Mesenchymal stem cell (in vitro differentiated cells and primary cell): ENCODE results near the gene BNIP3.

Source experiments
- DNase-seq: peaks from one replicate; pipeline ENCODE4 v3.0.0-alpha.2; 2013
- H2AFZ ChIP-seq: one replicate; pipeline ENCODE4 v1.6.1; 2013; ENCODE audit warnings: low read depth, mild to moderate bottlenecking, control low read depth, inconsistent platforms, low read length, moderate library complexity
- H2AK5ac ChIP-seq: 2 replicates; pipeline ENCODE4 v1.6.1; 2013; ENCODE audit warnings: low read length, moderate library complexity, mild to moderate bottlenecking, inconsistent platforms; ENCODE audit not compliant: severe bottlenecking
- H2BK120ac ChIP-seq: one replicate; pipeline ENCODE4 v1.6.1; 2013; ENCODE audit warnings: low read depth, mild to moderate bottlenecking, inconsistent platforms, low read length, moderate library complexity
- H2BK12ac ChIP-seq, 2 experiments: one replicate each; pipeline ENCODE4 v1.6.1; 2013; ENCODE audit warnings: inconsistent platforms in 2 of 2, low read length in 2 of 2, mild to moderate bottlenecking in 2 of 2, moderate library complexity in 2 of 2, control low read depth in 1 of 2
- H2BK15ac ChIP-seq: one replicate; pipeline ENCODE4 v1.6.1; 2013; ENCODE audit warnings: mild to moderate bottlenecking, low read depth, inconsistent platforms; ENCODE audit not compliant: poor library complexity, severe bottlenecking
- H2BK5ac ChIP-seq: 2 replicates; pipeline ENCODE4 v1.6.1; 2013; ENCODE audit warnings: low read depth, mild to moderate bottlenecking, low read length, control low read depth, inconsistent platforms; ENCODE audit not compliant: poor library complexity, severe bottlenecking
- H3K14ac ChIP-seq, 2 experiments: one replicate each; pipeline ENCODE4 v1.6.1; 2013; ENCODE audit warnings: inconsistent platforms in 2 of 2, low read length in 2 of 2, control low read depth in 1 of 2, mild to moderate bottlenecking in 1 of 2, moderate library complexity in 1 of 2
- H3K18ac ChIP-seq, 2 experiments: one replicate each; pipeline ENCODE4 v1.6.1; 2013; ENCODE audit warnings: inconsistent platforms in 2 of 2, low read length in 2 of 2, control low read depth in 1 of 2, low read depth in 1 of 2, mild to moderate bottlenecking in 1 of 2
- H3K23ac ChIP-seq, 2 experiments: one replicate each; pipeline ENCODE4 v1.6.1; 2013; ENCODE audit warnings: inconsistent platforms in 2 of 2, low read length in 2 of 2, mild to moderate bottlenecking in 2 of 2, moderate library complexity in 2 of 2, control low read depth in 1 of 2
- H3K27ac ChIP-seq: 2 replicates; pipeline ENCODE4 v1.5.1; 2013; ENCODE audit warnings: mild to moderate bottlenecking, moderate library complexity, low read length, control low read depth, inconsistent platforms; ENCODE audit not compliant: poor library complexity, severe bottlenecking
- H3K27me3 ChIP-seq, 2 experiments: 2 replicates each; pipeline versions ENCODE4 v1.6.1 to v1.7.0; 2013; ENCODE audit warnings: low read length in 2 of 2, mild to moderate bottlenecking in 2 of 2, moderate library complexity in 2 of 2, control low read depth in 1 of 2, inconsistent platforms in 1 of 2; ENCODE audit not compliant: control insufficient read depth in 1 of 2, insufficient read depth in 1 of 2
- H3K36me3 ChIP-seq, 2 experiments: 2 replicates each; pipeline versions ENCODE4 v1.6.1 to v1.7.0; 2013; ENCODE audit warnings: low read length in 2 of 2, control low read depth in 1 of 2, inconsistent platforms in 1 of 2, low read depth in 1 of 2, mild to moderate bottlenecking in 1 of 2; ENCODE audit not compliant: insufficient read depth in 2 of 2, control insufficient read depth in 1 of 2
- H3K4ac ChIP-seq, 2 experiments: one replicate each; pipeline ENCODE4 v1.6.1; 2013; ENCODE audit warnings: inconsistent platforms in 2 of 2, low read length in 2 of 2, mild to moderate bottlenecking in 2 of 2, moderate library complexity in 2 of 2, control low read depth in 1 of 2, low read depth in 1 of 2
- H3K4me1 ChIP-seq: 2 replicates; pipeline ENCODE4 v1.6.1; 2013; ENCODE audit warnings: low read depth, low read length, control low read depth; ENCODE audit not compliant: control insufficient read depth, insufficient read depth
- H3K4me2 ChIP-seq: 2 replicates; pipeline ENCODE4 v1.6.1; 2013; ENCODE audit warnings: low read length, mild to moderate bottlenecking, inconsistent platforms; ENCODE audit not compliant: poor library complexity, severe bottlenecking
- H3K4me3 ChIP-seq, 2 experiments: 2 replicates each; pipeline versions ENCODE4 v1.5.1 to v1.7.0; 2013; ENCODE audit warnings: low read length in 2 of 2, mild to moderate bottlenecking in 2 of 2, control low read depth in 1 of 2, low read depth in 1 of 2; ENCODE audit not compliant: insufficient read depth in 1 of 2
- H3K79me1 ChIP-seq: replicated peaks from 2 replicates; pipeline ENCODE4 v1.6.1; 2013; ENCODE audit warnings: mild to moderate bottlenecking, control low read depth, low read length, inconsistent platforms; ENCODE audit not compliant: poor library complexity, severe bottlenecking
- H3K9ac ChIP-seq: 2 replicates; pipeline ENCODE4 v1.7.0; 2013; ENCODE audit warnings: mild to moderate bottlenecking, low read length, moderate library complexity
- H3K9me3 ChIP-seq: 2 replicates; pipeline ENCODE4 v1.7.0; 2013; ENCODE audit warnings: mild to moderate bottlenecking, low read length; ENCODE audit not compliant: control insufficient read depth
- H4K8ac ChIP-seq: one replicate; pipeline ENCODE4 v1.6.1; 2013; ENCODE audit warnings: inconsistent platforms, mild to moderate bottlenecking, low read length, moderate library complexity
- H4K91ac ChIP-seq: one replicate; pipeline ENCODE4 v1.6.1; 2013; ENCODE audit warnings: mild to moderate bottlenecking, low read length, inconsistent platforms
- WGBS: methylation state at CpG from one replicate; pipeline ENCODE4 v1.1.7; 2013; ENCODE audit warnings: mixed read lengths; 5-methylcytosine and 5-hydroxymethylcytosine counted together

The BNIP3 gene

DNA sequence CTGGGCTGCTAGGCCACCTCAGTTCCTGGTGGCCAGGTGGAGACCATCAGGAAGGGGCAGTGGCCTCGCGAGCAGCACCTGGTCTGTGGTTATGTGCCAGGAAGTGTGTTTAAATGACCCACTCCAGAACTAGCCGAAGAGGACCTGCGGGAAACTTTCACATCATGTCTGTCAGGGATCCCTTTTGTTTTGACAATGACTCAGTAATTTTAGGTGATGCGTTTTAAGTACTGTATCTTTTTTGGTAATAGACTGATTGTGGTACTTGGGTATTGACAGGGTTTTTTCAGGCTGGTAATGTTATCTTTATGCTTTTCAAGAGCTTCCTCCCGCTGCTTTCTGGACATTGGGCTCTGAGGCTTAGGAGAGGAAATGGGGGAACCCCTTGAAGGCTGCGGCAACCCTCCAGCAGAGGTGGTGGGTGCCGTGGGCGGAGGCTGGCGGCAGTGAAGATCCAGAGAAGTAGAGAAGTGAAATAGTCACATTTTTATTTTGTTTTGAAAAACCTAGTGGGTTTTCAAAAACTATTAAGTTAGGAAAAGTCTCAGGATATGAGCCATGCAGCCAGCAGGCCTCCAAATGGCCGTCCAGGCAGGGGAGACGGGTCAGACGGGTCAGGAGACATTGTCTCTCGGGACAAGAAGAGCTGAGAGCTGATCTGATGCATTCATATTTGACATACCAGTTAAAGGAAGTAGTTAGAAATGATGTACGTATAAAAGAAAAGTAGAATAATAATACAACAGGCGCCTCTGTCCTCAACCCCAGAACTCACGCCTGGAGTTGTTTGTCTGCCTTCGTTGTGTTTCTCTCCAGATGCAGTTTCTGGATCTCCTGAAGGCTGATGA lies 53.3 kb downstream of the BNIP3 start:
- H2BK120ac ChIP-seq = no peak overlapping the region
- no peak overlapping the region for H3K4ac ChIP-seq
- peaks cover 9% of the 10 kb centered on the region for H3K9me3 ChIP-seq
- peaks cover 9% of the 10 kb centered on the region for H3K79me1 ChIP-seq
- peak overlapping the region in 1 of 2 experiments; percentile 25 for H2BK12ac ChIP-seq
- H3K23ac ChIP-seq = peak overlapping the region in 1 of 2 experiments; percentile 57
- peak; percentile 33 for DNase-seq
- H4K8ac ChIP-seq = peak overlapping the region; percentile 67
- H2AK5ac ChIP-seq = peak overlapping the region; percentile 67
- peak overlapping the region; percentile 90 for H3K27ac ChIP-seq
- H2BK15ac ChIP-seq = peak overlapping the region; percentile 12
- H3K4me3 ChIP-seq = no peak overlapping the region
- peak overlapping the region; percentile 5 to 85 for H3K18ac ChIP-seq
- peak overlapping the region; percentile 17 for H3K9ac ChIP-seq
- H4K91ac ChIP-seq = peak overlapping the region; percentile 5
- H3K4me2 ChIP-seq = peak overlapping the region; percentile 52
- H3K14ac ChIP-seq = no peak overlapping the region
- WGBS = 63% methylated on average over 18 of the region's 18 CpGs
- peaks cover 0 to 23% of the 10 kb centered on the region in 2 experiments for H3K36me3 ChIP-seq
- no peak overlapping the region for H2AFZ ChIP-seq
- peaks cover 38% of the 10 kb centered on the region for H3K4me1 ChIP-seq
- no peak overlapping the region for H2BK5ac ChIP-seq
- H3K27me3 ChIP-seq = no peaks in the 10 kb centered on the region

GRCh38 chr10:131926743-131927595 lies 54.8 kb downstream of the BNIP3 start:
- Histone ChIP-seq H2AK5ac (no peak overlapping the region), H3K4me2 (no peak overlapping the region), H2BK5ac (no peak overlapping the region), H3K23ac (no peak overlapping the region), H3K79me1 (peaks cover 6% of the 10 kb centered on the region), H4K8ac (no peak overlapping the region), H3K9ac (no peak overlapping the region), H2BK12ac (peak overlapping the region in 1 of 2 experiments; percentile 70), H3K27ac (no peak overlapping the region), H3K4me1 (peaks cover 34% of the 10 kb centered on the region), H3K14ac (no peak overlapping the region), H3K9me3 (peaks cover 9% of the 10 kb centered on the region), H4K91ac (no peak overlapping the region), H3K4ac (no peak overlapping the region), H2AFZ (no peak overlapping the region), H3K27me3 (no peaks in the 10 kb centered on the region), H3K18ac (no peak overlapping the region), H2BK15ac (no peak overlapping the region), H3K4me3 (no peak overlapping the region), H3K36me3 (peaks cover 0 to 18% of the 10 kb centered on the region in 2 experiments), H2BK120ac (no peak overlapping the region)
- WGBS = 96% methylated on average over 26 of the region's 28 CpGs
- no peak for DNase-seq

DNA sequence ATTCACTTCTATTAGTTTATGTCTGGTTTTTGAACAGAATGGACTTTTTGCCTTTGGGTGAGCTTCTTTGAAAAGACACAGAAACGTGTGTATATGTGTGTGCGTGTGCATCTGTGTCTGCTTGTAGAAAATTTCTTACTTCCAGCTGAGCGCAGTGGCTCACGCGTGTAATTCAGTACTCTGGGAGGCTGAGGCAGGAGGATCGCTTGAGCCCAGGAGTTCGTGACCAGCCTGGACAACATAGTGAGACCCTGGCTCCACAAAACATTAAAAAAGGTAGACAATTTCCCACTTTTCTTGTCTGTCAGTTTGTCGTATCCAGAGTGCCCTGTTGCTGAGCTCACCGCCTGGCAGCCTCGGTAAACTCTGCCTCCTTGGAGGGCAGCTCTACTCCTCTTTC lies 55.5 kb downstream of the BNIP3 start:
- no peak overlapping the region for H2BK15ac ChIP-seq
- no peak overlapping the region for H3K4me2 ChIP-seq
- no peaks in the 10 kb centered on the region for H3K27me3 ChIP-seq
- DNase-seq = no peak
- no peak overlapping the region for H2BK120ac ChIP-seq
- H3K23ac ChIP-seq = no peak overlapping the region
- no peak overlapping the region for H4K8ac ChIP-seq
- peaks cover 30% of the 10 kb centered on the region for H3K4me1 ChIP-seq
- peaks cover 6% of the 10 kb centered on the region for H3K79me1 ChIP-seq
- 98% methylated on average over 8 of the region's 10 CpGs for WGBS
- H3K9ac ChIP-seq = no peak overlapping the region
- H2AFZ ChIP-seq = no peak overlapping the region
- H3K4me3 ChIP-seq = no peak overlapping the region
- no peak overlapping the region for H3K27ac ChIP-seq
- H2BK12ac ChIP-seq = no peak overlapping the region
- H2AK5ac ChIP-seq = no peak overlapping the region
- no peak overlapping the region for H4K91ac ChIP-seq
- no peak overlapping the region for H3K14ac ChIP-seq
- H3K4ac ChIP-seq = no peak overlapping the region
- H3K9me3 ChIP-seq = peaks cover 9% of the 10 kb centered on the region
- H2BK5ac ChIP-seq = no peak overlapping the region
- H3K36me3 ChIP-seq = peaks cover 0 to 15% of the 10 kb centered on the region in 2 experiments
- H3K18ac ChIP-seq = no peak overlapping the region

GRCh38 chr10:131925716-131926115 lies 56.0 kb downstream of the BNIP3 start:
- peaks cover 0 to 15% of the 10 kb centered on the region in 2 experiments for H3K36me3 ChIP-seq
- H3K23ac ChIP-seq = no peak overlapping the region
- no peak overlapping the region for H2AK5ac ChIP-seq
- H4K8ac ChIP-seq = no peak overlapping the region
- H2BK5ac ChIP-seq = no peak overlapping the region
- H3K9ac ChIP-seq = no peak overlapping the region
- H3K4me2 ChIP-seq = no peak overlapping the region
- H4K91ac ChIP-seq = no peak overlapping the region
- no peak overlapping the region for H3K18ac ChIP-seq
- H2AFZ ChIP-seq = no peak overlapping the region
- peak overlapping the region in 1 of 2 experiments; percentile 61 for H2BK12ac ChIP-seq
- H3K14ac ChIP-seq = no peak overlapping the region
- no peak overlapping the region for H3K4ac ChIP-seq
- no peak overlapping the region for H2BK15ac ChIP-seq
- H3K4me1 ChIP-seq = peaks cover 29% of the 10 kb centered on the region
- 90% methylated on average over 9 of the region's 9 CpGs for WGBS
- DNase-seq = no peak
- peaks cover 3% of the 10 kb centered on the region for H3K79me1 ChIP-seq
- H3K27ac ChIP-seq = no peak overlapping the region
- no peak overlapping the region for H3K4me3 ChIP-seq
- H2BK120ac ChIP-seq = no peak overlapping the region
- peaks cover 9% of the 10 kb centered on the region for H3K9me3 ChIP-seq
- H3K27me3 ChIP-seq = no peaks in the 10 kb centered on the region
